GM12865 (cell line): ENCODE data around the gene APOL3.
A peak's percentile ranks its signal among the peaks of the same experiment; 100 is the strongest.
"Not testable (repeated sequence)": the region's sequence is repeated elsewhere in the genome, so short reads cannot be mapped to it uniquely, and the experiment has no call there.

Source experiments
- DNase-seq: peaks from one replicate; pipeline ENCODE4 v3.0.0; 2010; ENCODE audit warnings: low read depth
- H3K4me3 ChIP-seq: 2 replicates; pipeline ENCODE4 v1.5.1; 2011; ENCODE audit warnings: mild to moderate bottlenecking, low read depth, low read length, control low read depth
- TF ChIP-seq, protein P1 (sequence below): IDR thresholded peaks from 2 replicates; pipeline ENCODE4 v1.5.1; 2011; ENCODE audit warnings: low read length, control low read depth, low read depth, inconsistent platforms; ENCODE audit not compliant: insufficient read depth; ENCODE audit errors: missing control alignments

The APOL3 gene

DNA sequence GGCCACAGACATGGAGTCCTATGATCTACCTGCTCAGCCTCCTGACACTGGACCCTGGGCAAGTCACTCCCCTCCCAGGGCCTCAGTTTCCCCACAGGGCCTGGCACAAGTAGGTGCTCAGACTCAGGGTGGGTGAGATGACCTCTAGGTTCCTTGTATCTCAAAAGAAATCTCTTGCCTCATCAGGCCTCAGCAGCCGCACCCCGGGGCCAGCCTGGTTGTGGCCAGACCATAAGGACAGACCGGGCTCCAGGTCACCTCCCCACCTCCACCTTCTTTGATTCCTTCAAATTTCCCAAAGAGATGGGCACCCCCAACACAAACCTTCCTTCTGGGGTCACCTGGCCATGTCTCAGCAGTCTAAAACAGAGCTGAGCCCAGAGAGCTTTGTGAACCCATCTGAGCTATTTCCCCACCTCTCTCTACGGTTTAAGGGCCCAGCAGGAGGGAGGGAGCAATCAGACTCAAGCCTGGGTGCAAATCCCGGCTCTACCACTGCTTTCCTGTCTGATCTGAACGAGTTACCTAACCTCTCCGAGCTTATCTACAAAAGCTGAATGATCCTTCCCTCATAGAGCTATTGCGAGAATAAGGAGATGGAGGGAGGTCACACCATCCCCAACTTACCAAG, 43.6 kb upstream of the APOL3 start:
- TF ChIP-seq, protein P1, sequence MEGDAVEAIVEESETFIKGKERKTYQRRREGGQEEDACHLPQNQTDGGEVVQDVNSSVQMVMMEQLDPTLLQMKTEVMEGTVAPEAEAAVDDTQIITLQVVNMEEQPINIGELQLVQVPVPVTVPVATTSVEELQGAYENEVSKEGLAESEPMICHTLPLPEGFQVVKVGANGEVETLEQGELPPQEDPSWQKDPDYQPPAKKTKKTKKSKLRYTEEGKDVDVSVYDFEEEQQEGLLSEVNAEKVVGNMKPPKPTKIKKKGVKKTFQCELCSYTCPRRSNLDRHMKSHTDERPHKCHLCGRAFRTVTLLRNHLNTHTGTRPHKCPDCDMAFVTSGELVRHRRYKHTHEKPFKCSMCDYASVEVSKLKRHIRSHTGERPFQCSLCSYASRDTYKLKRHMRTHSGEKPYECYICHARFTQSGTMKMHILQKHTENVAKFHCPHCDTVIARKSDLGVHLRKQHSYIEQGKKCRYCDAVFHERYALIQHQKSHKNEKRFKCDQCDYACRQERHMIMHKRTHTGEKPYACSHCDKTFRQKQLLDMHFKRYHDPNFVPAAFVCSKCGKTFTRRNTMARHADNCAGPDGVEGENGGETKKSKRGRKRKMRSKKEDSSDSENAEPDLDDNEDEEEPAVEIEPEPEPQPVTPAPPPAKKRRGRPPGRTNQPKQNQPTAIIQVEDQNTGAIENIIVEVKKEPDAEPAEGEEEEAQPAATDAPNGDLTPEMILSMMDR, result no peak
- no peak overlapping the region for H3K4me3 ChIP-seq
- DNase-seq, result no peak

- H3K4me3 ChIP-seq, DNase-seq: not testable (repeated sequence)
Observed at GRCh38 chr22:36203441-36203840, 42.9 kb upstream of the APOL3 start.

DNA sequence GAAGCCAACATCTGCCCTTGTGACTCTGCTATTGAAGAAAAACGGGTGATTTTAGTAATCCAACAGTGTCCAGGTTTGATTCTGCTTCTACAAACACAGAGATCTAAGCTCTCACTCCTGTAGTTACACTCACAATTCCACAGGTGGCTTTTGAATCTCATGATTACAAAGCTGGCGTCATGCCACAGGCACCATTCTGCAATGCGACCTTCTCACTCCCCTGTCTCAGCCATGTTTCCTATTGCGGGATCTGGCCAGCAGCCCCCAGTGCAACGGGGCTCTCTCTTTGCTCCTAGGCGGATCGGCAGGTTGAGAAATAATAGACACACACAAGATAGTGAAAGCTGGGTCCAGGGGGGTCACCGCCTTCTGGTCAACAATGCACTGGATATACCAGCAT, 42.4 kb upstream of the APOL3 start:
- not testable (repeated sequence) for H3K4me3 ChIP-seq, DNase-seq

GRCh38 chr22:36201630-36202319, 41.2 kb upstream of the APOL3 start, which contains the start of gene APOL4:
APOL4 (minus strand) TSS chr22:36201809; CDS start chr22:36201734, 75 bp downstream.
- no peak within 1 kb of the TSS for H3K4me3 ChIP-seq
- no peak for DNase-seq
- TF ChIP-seq, protein P1, result no peak

DNA sequence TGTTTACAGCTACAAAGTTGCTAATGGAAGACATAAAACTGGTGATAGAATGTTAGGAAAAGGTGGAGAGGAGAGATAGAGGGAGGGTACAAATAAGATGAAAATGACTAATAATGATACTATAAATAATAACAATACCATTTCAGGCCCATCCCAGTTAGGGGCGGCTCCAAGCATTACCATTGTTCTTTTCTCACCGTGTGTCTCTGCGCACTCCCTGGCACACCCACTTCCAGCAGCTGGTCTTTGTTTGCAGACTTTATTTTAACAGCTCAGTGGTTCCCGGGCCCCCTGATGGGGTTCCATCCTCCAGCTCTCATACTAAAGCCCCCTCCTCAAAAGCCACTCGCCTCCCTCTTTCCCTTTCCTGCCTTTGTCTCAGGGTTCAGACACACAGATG, 40.5 kb upstream of the APOL3 start:
- not testable (repeated sequence) for H3K4me3 ChIP-seq, DNase-seq

- no peak overlapping the region for H3K4me3 ChIP-seq
- TF ChIP-seq, protein P1, result no peak
- DNase-seq, result no peak
Observed at GRCh38 chr22:36199001-36199551, 38.5 kb upstream of the APOL3 start.

DNA sequence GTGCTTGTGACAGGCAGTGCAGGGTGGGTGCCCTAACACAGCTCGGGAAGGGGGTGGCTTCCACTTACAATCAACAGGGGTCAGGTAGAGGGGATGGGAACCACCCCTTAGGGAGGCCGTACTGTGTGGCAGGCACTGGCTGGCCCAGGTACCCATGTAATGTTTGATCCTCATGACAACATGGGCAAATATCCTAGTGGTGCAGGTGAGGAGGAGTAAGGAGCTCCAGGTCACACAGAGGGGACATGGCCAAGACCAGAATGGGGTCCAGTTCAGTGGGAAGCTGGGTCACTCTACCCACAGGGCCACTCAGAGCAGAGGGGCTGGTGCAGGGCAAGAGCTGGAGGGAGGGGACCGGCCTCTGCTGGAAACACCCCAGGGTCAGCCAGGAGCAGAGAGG, 38.0 kb upstream of the APOL3 start:
- TF ChIP-seq, protein P1, result no peak
- no peak overlapping the region for H3K4me3 ChIP-seq
- no peak for DNase-seq

- H3K4me3 ChIP-seq, result no peak overlapping the region
- TF ChIP-seq, protein P1, result no peak
Observed at GRCh38 chr22:36197514-36198146, 37.1 kb upstream of the APOL3 start.

More at GRCh38 chr22:36197514-36198146, 37.1 kb upstream of the APOL3 start:
- DNase-seq, result peak; percentile 68
